ENCODE measurements around the gene PPFIBP2. TPM values are rescaled to one million over a fixed set of nuclear protein-coding genes. Genes with fewer than 3 reads are reported as not detected.

PPFIBP2 gene
- 0.20 and 2.5 TPM in 2 replicates for total RNA-seq (2014; rRNA removed; shearing (Covaris generic))

DNA sequence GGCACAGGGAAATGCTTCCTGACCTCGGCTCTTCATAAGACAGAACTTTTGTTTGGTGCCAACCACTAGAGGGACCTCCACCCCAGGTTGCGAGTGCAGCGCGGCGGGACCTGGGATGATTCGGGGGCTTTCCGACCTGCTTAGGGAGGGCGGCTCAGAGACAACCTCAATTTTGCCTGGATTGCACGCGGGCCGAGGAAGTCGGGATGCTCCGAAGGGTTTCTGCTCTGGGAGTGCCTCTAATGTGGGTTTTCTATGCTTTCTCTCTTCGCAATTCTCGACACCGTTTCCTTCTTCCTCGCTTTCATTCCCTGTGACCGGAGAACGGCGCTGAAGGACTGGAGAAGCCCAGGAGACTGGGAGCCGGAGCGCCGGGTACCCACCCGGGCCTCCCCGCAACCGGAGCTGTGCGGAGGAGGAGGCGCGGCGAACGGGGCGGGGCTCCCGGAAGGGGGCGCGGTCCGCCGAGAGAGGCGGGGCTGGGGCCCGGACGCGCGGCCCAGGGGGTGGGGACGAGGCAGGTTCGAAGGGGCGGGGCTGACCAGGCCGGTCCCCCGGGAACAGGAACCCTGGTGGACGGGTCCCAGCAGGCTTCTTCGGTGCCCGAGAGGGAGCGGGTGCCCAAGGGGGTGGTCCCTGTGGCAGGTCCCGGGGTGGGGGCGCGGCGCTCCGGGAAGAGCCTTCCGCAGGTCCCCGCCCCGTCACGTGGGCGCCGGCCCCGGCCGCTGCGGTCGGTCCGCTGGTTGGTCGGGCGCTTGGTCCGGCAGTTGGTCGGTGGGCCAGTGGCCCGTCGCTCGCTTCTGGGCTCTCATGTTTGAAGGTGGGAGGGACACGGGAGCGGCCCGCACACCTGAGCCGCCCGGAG lies at the start of gene PPFIBP2:
TSS of gene PPFIBP2 (plus strand) at position 766 of the 865 bp plus-strand sequence. CDS start 35,477 bp downstream, outside the sequence.
- DNase-seq (ENCODE audit: low read depth) = peak; percentile 71

DNA sequence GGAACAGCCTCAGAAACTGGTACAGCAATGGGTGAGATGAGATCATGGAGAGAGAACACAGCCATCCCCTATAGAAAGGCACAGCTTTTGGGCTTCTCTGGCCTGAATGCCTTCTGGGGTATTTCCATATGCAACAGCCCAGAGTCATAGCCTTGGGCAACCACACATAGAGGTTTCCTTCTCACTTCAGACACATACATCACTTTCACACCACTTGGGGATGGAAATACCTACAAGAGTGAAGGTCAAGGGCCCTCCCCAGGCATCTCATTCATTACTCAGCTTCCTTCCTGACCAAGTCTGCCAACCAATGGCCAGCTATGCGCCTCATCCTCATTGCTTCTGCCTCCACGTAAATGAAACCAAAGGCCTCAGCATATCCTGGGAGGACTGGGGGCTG lies 46.1 kb upstream of the PPFIBP2 start:
- DNase-seq (ENCODE audit: low read depth) = peak; percentile 72

DNA sequence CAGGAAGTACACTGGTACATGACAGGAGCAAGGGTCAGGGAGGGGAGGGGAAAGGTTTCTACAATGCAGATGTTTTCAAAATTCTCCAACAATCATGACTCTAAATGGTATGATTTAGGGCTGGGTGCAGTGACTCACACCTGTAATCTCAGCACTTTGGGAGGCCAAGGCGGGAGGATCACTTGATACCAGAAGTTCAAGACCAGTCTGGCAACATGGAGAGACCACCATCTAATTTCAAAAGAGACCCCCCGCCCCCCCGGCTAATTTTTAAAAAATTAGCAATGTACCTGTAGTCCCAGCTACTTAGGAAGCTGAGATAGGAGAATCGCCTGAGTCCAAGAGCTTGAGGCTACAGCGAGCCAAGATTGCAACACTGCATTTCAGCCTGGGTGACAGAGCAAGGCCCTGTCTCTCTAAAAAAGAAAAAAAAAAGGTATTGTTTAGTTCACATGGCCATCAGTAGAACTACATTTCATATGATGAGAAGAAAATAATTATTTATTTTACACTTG lies 44.4 kb upstream of the PPFIBP2 start:
- DNase-seq (ENCODE audit: low read depth) = no peak

- no peak for DNase-seq (ENCODE audit: low read depth)
Measured at GRCh38 chr11:7471071-7471470, 42.7 kb upstream of the PPFIBP2 start.

- no peak for DNase-seq (ENCODE audit: low read depth)
Measured at GRCh38 chr11:7473717-7474116, 40.1 kb upstream of the PPFIBP2 start.

GRCh38 chr11:7480113-7480512 lies 33.7 kb upstream of the PPFIBP2 start:
- DNase-seq (ENCODE audit: low read depth) = peak; percentile 25

- no peak for DNase-seq (ENCODE audit: low read depth)
Measured at GRCh38 chr11:7484131-7484530, 29.7 kb upstream of the PPFIBP2 start.

GRCh38 chr11:7484645-7485044 lies 29.2 kb upstream of the PPFIBP2 start:
- DNase-seq (ENCODE audit: low read depth) = peak; percentile 46

DNA sequence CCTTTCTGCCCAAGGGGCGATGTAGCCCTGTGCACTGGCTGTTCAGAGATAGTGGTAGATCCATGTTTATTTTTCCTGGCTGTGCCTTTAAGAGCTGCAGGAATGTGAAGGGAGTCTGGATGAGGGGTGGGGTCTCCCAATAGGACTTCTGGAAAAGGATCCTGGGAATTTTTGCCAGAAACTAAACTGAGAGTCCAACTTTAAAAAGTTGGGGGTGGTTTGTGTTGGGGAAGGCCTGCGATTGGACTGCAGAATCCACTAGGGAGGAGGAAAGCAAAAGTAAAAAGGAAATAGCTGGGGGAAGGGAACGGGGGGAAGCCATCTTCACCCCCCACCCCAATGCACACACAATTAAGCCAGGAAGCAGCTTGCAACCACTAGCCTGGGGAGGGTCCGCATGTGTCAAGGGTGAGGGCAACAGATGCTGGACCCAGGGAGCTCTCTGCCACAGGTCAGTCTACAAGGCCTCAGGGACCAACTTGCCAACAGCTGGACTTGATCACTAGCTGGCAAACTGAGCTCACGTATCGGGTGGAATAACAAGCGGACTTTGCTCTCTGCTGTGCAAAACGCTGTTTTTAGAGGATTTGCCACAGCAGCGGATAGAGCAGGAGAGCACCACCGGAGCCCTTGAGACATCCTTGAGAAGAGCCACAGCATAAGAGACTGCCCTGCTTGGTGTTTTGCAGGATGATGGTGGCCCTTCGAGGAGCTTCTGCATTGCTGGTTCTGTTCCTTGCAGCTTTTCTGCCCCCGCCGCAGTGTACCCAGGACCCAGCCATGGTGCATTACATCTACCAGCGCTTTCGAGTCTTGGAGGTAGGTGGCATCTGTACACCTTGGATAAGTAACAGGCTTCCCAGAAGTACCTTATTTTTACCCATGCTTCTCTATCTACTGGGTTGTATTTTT lies 28.4 kb upstream of the PPFIBP2 start, which contains the start of gene OLFML1:
TSS of gene OLFML1 (plus strand) at position 321 of the 912 bp plus-strand sequence. CDS start at position 691, 370 bp downstream.
- DNase-seq (ENCODE audit: low read depth) = no peak

DNA sequence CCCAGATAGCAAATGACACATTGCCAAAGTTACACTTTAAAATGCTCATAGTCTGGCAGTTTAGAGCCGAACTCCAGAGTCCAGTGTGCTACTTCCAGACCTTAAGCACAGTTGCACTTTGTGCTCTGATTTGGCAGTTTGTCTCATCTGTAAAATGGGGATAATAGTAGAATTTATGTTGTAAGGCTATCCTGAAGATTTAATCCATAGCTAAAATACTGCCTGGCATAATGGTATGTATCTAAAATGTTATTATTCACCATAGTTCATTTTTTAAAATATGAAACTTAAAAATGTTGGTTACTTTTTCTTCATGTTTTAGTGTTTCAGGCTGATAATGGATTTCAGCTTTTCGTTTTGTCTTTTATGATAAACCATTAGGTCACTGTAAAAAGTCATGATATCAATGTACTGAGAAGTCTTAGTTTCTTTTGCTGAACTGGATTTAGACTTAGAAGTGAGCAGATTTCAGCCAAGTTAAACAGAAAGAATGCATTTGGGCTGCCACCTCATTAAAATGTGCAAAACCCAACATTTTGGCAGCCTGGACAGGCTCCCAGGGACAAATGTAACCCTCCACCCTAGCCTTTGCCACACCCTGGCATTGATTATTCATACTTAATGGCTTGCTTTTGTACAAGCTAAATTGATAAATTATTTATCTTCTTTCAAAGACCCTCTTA lies 27.6 kb upstream of the PPFIBP2 start:
- DNase-seq (ENCODE audit: low read depth) = no peak

- DNase-seq (ENCODE audit: low read depth) = no peak
Measured at GRCh38 chr11:7486781-7487140, 27.0 kb upstream of the PPFIBP2 start.

DNA sequence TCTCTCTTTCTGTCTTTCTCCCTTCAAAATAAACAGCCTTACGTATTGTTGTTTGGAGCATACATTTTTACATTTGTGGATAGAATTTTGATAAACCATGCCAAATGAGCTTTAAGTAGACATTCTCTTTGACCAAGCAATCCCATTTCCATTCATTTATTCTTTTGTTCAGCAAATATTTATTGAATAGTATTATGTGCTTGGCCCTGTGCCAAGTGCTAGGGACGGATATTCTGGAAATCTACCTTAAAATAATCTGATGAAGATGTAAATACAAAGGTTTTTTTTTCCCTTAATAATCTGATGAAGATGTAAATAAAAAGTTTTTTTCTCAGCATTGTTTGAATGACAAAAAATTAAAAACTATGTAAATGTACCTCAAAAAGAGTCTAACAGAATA lies 26.4 kb upstream of the PPFIBP2 start:
- DNase-seq (ENCODE audit: low read depth) = no peak

- DNase-seq (ENCODE audit: low read depth) = peak; percentile 43
Measured at GRCh38 chr11:7488681-7489080, 25.1 kb upstream of the PPFIBP2 start.

GRCh38 chr11:7489376-7489775 lies 24.4 kb upstream of the PPFIBP2 start:
- DNase-seq (ENCODE audit: low read depth) = no peak

DNA sequence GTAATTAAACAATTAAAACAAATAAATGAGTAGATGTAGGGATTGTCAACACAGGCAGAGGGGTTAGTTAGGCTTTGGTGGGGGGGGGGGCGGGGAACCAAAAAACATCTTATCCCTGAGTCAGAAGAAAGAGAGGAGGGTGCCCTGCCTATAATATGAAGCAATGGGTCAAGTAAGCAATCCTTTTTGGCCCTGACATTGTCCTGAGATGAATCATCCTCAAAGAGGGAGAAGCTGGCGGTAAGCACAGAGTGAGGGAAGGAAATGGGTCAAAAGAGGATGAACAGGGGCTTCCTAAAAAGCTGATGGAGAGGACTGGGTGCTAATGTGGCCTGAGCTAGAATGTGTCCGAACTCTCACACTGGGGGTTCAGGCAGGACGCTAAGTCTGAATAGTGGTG lies 23.7 kb upstream of the PPFIBP2 start:
- peak; percentile 78 for DNase-seq (ENCODE audit: low read depth)

DNA sequence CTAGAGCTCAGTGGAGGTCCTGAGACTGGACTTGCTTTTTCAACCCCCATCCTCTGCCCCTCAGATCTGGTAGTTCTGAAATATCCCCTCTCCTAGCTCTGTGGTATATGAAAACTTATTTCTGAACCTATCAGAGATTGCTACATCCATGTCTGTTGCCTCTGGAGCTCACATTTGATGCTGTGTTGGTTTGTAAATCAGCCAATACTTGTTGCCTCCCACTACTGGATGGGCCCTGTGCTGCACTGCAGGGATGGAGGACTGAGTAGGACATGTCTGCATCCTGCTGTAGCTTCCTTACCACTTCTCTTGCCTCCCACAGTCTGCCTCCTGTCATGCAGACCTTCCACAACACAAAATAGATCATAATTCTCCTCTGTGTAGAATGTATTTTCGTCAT lies 23.3 kb upstream of the PPFIBP2 start:
- DNase-seq (ENCODE audit: low read depth) = no peak

- DNase-seq (ENCODE audit: low read depth) = no peak
Measured at GRCh38 chr11:7492253-7492652, 21.5 kb upstream of the PPFIBP2 start.

GRCh38 chr11:7493670-7494069 lies 20.1 kb upstream of the PPFIBP2 start:
- no peak for DNase-seq (ENCODE audit: low read depth)

- no peak for DNase-seq (ENCODE audit: low read depth)
Measured at GRCh38 chr11:7494086-7494745, 19.6 kb upstream of the PPFIBP2 start.

DNA sequence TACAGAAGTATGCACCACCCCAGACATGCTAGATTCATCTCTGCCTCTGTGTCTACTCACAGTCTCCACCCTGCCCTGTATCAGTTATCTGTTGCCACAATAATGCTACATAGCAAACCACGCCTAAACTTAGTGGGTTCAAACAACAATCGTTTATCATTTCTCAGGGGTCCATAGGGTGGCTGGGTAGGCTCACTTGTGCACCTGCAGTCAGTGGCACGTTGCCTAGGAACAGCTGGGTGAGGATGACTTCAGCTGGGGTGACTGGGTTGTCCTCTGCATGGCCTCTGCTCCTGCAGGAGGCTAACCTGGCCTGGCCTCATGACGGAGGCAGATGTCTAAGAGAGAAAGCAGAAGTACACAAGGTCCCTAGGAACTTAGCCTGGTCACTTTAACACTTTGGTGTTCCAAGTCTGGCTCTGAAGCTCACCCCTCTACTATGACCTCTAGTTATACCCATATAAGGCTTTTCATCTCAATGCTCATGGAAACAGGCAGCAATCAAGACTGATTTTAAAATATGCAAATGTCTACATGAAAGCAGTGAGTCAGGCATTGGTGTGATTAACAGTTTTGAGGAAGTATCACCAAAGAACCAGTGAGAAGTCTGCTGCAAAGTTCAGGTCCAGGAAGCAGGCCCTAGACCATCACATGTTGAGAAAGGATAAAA lies 17.8 kb upstream of the PPFIBP2 start:
- no peak for DNase-seq (ENCODE audit: low read depth)

GRCh38 chr11:7498193-7498592 lies 15.6 kb upstream of the PPFIBP2 start:
- no peak for DNase-seq (ENCODE audit: low read depth)

All from M059J (cell line).